Right atrium auricular region (tissue), 2 donors: ENCODE data around the gene MRPL33. TPM values are rescaled to one million over a fixed set of nuclear protein-coding genes. Genes with fewer than 3 reads are reported as not detected.

Source experiments
- DNase-seq: peaks from one replicate; pipeline ENCODE4 v3.0.0-alpha.2; 2019; ENCODE audit warnings: low spot score
- H3K27ac ChIP-seq, 2 donors: fragments of 200-600 bp; sonication (generic); 1 replicate in 1 of 2; 2 replicates in 1 of 2; pipeline ENCODE4 v1.5.1; 2016 to 2019
- H3K27me3 ChIP-seq, 2 donors: fragments of 200-600 bp; sonication (generic); one replicate each; pipeline versions ENCODE4 v1.5.1 to v1.6.0; 2017 to 2019
- H3K36me3 ChIP-seq: fragments of 200-600 bp; sonication (generic); one replicate; pipeline ENCODE4 v1.5.1; 2016
- H3K4me1 ChIP-seq, 2 donors: fragments of 200-600 bp; sonication (generic); one replicate each; pipeline versions ENCODE4 v1.5.1 to v1.6.0; 2017 to 2019
- H3K4me3 ChIP-seq, 2 donors: fragments of 200-600 bp; sonication (generic); 1 replicate in 1 of 2; 2 replicates in 1 of 2; pipeline ENCODE4 v1.5.1; 2017 to 2019; ENCODE audit warnings: mild to moderate bottlenecking in 1 of 2, moderate library complexity in 1 of 2
- H3K9me3 ChIP-seq, 2 donors: fragments of 200-600 bp; sonication (generic); one replicate each; pipeline ENCODE4 v1.5.1; 2019
- total RNA-seq, 2 donors: library from RNA; depleted of rRNA; stranded (reverse); fragments of >200 nt; gene quantifications; one replicate each; pipeline ENCODE4 v1.1.0, GENCODE V29; 2016
- TF ChIP-seq, protein P1 (sequence below), 2 donors: fragments of 200-600 bp; sonication (generic); IDR thresholded peaks; one replicate each; pipeline ENCODE4 v1.5.1; 2019; ENCODE audit warnings: antibody characterized with exemption in 2 of 2

The MRPL33 gene
- total RNA-seq, 2 donors from 2014 or later: 270 to 370 TPM

DNA sequence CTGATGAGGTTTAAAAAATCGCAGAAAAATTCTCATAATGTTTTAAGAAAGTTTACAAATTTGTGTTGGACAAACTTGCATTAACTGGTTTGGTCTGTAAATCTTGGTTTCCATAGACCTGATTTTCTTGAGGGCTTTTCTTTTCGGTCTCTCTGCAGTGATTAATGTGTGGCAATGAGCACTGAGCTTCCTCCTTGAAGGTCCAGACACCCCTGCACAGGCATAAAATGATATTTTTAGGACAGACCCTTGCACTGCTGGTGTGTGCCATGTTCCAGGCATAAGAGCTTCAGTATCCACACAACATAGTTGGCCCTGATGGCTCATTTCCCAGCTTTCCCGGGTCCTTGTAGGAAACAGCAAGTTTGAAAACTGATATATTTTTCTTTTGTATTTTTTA, 33.7 kb downstream of the MRPL33 start:
- Histone ChIP-seq H3K4me3 (no peak overlapping the region), H3K9me3 (no peaks in the 10 kb centered on the region), H3K4me1 (peaks cover 0 to 10% of the 10 kb centered on the region in 2 donors), H3K27me3 (no peaks in the 10 kb centered on the region), H3K27ac (no peak overlapping the region), H3K36me3 (no peaks in the 10 kb centered on the region)
- no peak for DNase-seq
- TF ChIP-seq, protein P1, sequence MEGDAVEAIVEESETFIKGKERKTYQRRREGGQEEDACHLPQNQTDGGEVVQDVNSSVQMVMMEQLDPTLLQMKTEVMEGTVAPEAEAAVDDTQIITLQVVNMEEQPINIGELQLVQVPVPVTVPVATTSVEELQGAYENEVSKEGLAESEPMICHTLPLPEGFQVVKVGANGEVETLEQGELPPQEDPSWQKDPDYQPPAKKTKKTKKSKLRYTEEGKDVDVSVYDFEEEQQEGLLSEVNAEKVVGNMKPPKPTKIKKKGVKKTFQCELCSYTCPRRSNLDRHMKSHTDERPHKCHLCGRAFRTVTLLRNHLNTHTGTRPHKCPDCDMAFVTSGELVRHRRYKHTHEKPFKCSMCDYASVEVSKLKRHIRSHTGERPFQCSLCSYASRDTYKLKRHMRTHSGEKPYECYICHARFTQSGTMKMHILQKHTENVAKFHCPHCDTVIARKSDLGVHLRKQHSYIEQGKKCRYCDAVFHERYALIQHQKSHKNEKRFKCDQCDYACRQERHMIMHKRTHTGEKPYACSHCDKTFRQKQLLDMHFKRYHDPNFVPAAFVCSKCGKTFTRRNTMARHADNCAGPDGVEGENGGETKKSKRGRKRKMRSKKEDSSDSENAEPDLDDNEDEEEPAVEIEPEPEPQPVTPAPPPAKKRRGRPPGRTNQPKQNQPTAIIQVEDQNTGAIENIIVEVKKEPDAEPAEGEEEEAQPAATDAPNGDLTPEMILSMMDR (IDR thresholded peaks at IDR 0.05): no peak

DNA sequence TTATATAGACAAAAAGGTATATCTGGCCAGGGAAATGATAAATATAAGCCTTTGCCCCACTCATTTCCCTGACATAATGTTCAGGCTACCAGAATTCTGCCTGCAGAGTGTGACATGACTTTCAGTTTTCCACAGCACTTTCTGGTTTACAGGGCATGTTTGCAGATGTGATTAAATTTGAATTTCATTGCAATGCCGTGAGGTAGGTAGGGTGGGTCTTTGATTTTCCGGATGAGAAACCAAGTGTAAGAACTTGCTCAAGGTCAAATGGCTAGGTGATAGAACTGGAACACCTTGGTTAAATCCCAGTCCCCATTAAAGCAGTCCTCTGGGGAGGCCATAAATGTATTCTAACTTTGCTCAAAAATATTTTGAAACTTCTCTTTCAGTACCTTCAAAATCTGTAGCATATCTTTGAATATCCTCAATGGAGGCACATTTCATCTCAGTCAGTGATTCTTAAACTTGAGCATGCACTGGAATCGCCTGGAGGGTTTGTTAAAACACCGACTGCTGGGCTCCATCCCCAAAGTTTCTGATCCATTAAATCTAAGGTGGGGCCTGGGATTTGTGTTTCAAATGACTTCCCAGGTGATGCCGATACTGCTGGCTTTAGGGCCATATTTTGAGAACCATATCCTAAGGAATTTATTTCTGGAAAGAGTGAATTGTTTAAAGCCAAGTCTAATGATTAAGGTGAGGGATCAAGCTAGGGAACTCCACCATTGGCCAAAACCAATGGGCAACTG, 35.0 kb downstream of the MRPL33 start:
- H3K9me3 ChIP-seq: no peaks in the 10 kb centered on the region
- TF ChIP-seq, protein P1 (IDR thresholded peaks at IDR 0.05): no peak

DNA sequence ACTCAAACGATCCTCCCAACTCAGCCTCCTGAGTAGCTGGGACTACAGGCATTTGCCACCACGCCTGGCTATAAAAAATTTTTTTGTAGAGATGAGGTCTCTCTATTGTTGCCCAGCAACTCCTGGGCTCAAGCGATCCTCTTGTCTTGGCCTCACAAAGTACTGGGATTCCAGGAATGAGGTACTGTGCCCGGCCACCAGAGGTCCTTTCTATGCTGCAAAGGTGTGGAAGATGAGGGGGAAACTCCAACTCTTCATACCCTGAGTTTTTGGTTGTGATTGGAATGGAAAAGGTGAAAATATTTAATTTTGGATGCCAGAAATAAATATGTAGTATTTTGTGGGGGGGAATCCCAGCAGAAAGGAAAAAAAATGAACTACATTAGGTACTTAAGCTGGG, 36.0 kb downstream of the MRPL33 start:
- no peaks in the 10 kb centered on the region for H3K27me3 ChIP-seq
- H3K4me1 ChIP-seq: no peaks in the 10 kb centered on the region
- H3K36me3 ChIP-seq: no peaks in the 10 kb centered on the region
- H3K4me3 ChIP-seq: no peak overlapping the region
- no peaks in the 10 kb centered on the region for H3K9me3 ChIP-seq
- H3K27ac ChIP-seq: no peak overlapping the region
- DNase-seq: no peak
- TF ChIP-seq, protein P1 (IDR thresholded peaks at IDR 0.05): peak; percentile 35 to 58

More for the DNA sequence above, 35.0 kb downstream of the MRPL33 start:
- Histone ChIP-seq H3K27ac (no peak overlapping the region), H3K36me3 (no peaks in the 10 kb centered on the region), H3K27me3 (no peaks in the 10 kb centered on the region), H3K4me1 (no peaks in the 10 kb centered on the region), H3K4me3 (no peak overlapping the region)
- DNase-seq: no peak

DNA sequence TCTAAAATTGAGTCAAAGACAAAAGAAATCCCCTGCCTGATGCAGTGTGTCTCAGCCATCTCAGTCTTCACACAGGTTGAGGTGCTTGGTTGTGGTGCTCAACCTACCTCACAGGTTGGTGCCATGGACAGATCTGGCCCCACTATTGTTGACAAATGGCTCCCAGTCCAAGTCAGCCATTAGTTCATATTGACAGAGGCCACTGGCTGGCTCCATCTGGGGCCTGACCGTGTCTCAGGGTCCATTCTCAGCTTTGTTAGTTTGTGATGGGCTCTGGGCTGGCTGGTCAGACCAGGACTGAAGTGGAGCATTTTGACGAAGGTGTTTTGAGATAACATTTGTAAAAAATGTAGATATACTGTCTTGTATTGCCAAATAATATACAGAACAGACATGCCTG, 36.9 kb downstream of the MRPL33 start:
- H3K4me3 ChIP-seq: no peak overlapping the region
- TF ChIP-seq, protein P1 (IDR thresholded peaks at IDR 0.05): no peak
- DNase-seq: no peak
- no peaks in the 10 kb centered on the region for H3K4me1 ChIP-seq
- no peak overlapping the region for H3K27ac ChIP-seq
- H3K27me3 ChIP-seq: no peaks in the 10 kb centered on the region
- no peaks in the 10 kb centered on the region for H3K9me3 ChIP-seq
- H3K36me3 ChIP-seq: no peaks in the 10 kb centered on the region

DNA sequence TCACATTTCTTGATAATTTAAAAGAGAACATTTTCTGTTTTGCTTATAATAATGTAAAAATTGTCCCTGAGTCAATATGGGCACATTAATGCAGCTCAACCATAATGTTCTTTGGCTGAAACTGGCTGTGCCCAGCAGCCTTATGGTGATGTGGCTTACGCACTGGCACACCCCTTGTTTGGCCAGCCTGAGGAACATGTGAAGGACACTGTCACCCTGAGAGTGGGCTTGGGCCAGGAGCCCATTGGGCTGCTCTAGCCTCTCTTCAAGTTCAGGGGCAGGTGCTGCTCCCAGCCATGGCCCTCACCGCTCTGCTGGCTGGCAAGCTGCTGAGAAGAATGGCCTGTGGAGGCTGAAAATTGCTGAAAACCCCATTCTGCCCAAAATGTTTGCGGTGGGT, 37.5 kb downstream of the MRPL33 start:
- Histone ChIP-seq H3K9me3 (no peaks in the 10 kb centered on the region), H3K27ac (no peak overlapping the region), H3K36me3 (no peaks in the 10 kb centered on the region), H3K4me3 (no peak overlapping the region), H3K4me1 (no peaks in the 10 kb centered on the region), H3K27me3 (no peaks in the 10 kb centered on the region)
- no peak for DNase-seq
- TF ChIP-seq, protein P1 (IDR thresholded peaks at IDR 0.05): no peak

DNA sequence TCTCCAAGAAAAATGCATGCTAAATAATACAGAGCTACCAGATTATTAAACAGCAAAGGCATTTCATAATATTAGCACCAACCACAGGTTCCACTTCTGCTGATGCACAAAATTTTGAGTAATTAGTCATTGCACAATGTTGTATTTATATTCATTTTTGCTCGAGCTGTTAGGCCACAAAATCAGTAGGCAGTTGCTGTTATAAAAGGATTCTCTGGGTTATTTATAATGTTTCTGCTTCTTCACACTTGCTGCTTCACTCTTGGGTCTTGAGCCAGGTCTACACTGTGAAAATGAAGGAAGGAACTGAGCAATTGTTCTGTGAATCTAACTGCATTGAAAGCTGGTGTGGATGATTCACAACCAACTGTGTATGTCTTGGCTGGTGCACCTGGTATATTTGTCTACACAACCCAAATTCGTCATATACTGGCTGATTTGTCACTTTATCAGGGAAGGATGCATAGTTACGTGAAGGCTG, 38.3 kb downstream of the MRPL33 start:
- no peaks in the 10 kb centered on the region for H3K36me3 ChIP-seq
- TF ChIP-seq, protein P1 (IDR thresholded peaks at IDR 0.05): no peak
- no peaks in the 10 kb centered on the region for H3K4me1 ChIP-seq
- no peak for DNase-seq
- H3K9me3 ChIP-seq: no peaks in the 10 kb centered on the region
- no peak overlapping the region for H3K4me3 ChIP-seq
- H3K27me3 ChIP-seq: no peaks in the 10 kb centered on the region
- H3K27ac ChIP-seq: no peak overlapping the region
